HepG2 (cell line): ENCODE data around the gene MRFAP1. TPM values are rescaled to one million over a fixed set of nuclear protein-coding genes. Genes with fewer than 3 reads are reported as not detected.
A peak's percentile ranks its signal among the peaks of the same experiment; 100 is the strongest.

ENCODE experiments used
- CBX1 ChIP-seq: IDR thresholded peaks from one replicate; pipeline ENCODE4 v1.6.1; 2016; ENCODE audit warnings: antibody characterized with exemption, low read depth
- DNMT1 ChIP-seq: sonication (generic); formaldehyde crosslinking; IDR thresholded peaks from 2 replicates; pipeline ENCODE4 v1.5.1; 2020; ENCODE audit warnings: mild to moderate bottlenecking, missing genetic modification reagents
- FOXA1 ChIP-seq, 2 experiments: fragments of 450-650 bp in 1 of 2; sonication (generic) in 1 of 2; formaldehyde crosslinking in 1 of 2; IDR thresholded peaks; 2 replicates each; pipeline versions ENCODE4 v1.4.0 to v1.6.1; 2016 to 2020; ENCODE audit warnings: missing genetic modification reagents in 1 of 2
- FOXK2 ChIP-seq: fragments of 450-650 bp; IDR thresholded peaks from 2 replicates; pipeline ENCODE4 v1.6.1; 2016
- FOXP1 ChIP-seq, 2 experiments: fragments of 450-650 bp in 1 of 2; IDR thresholded peaks; 2 replicates each; pipeline ENCODE4 v1.6.1; 2017 to 2018; ENCODE audit warnings: antibody characterized with exemption in 1 of 2
- GABPA ChIP-seq, 2 experiments: IDR thresholded peaks; 2 replicates each; pipeline ENCODE4 v1.6.1; 2011 to 2016; ENCODE audit warnings: low read depth in 2 of 2, low read length in 1 of 2, missing biosample characterization in 1 of 2, missing genetic modification characterization in 1 of 2
- KMT2B ChIP-seq: IDR thresholded peaks from 2 replicates; pipeline ENCODE4 v1.6.1; 2016; ENCODE audit warnings: missing genetic modification reagents, missing compliant biosample characterization
- NCOA1 ChIP-seq: sonication (generic); formaldehyde crosslinking; IDR thresholded peaks from 2 replicates; pipeline ENCODE4 v1.9.0; 2021; ENCODE audit warnings: missing genetic modification reagents
- NPAS2 ChIP-seq: sonication (generic); formaldehyde crosslinking; IDR thresholded peaks from 2 replicates; pipeline ENCODE4 v1.8.0; 2022; ENCODE audit warnings: mild to moderate bottlenecking, missing genetic modification reagents, borderline replicate concordance
- NR1H2 ChIP-seq: sonication (generic); formaldehyde crosslinking; IDR thresholded peaks from 2 replicates; pipeline ENCODE4 v1.8.1; 2022; ENCODE audit warnings: low read depth, missing genetic modification reagents, borderline replicate concordance
- NR2C2 ChIP-seq: sonication (generic); formaldehyde crosslinking; IDR thresholded peaks from 2 replicates; pipeline ENCODE4 v1.4.0; 2020; ENCODE audit warnings: missing genetic modification reagents, mild to moderate bottlenecking, moderate library complexity, borderline replicate concordance
- PHF20 ChIP-seq: sonication (generic); formaldehyde crosslinking; IDR thresholded peaks from 2 replicates; pipeline ENCODE4 v1.5.0; 2020; ENCODE audit warnings: mild to moderate bottlenecking, missing genetic modification reagents
- RARG ChIP-seq: sonication (generic); formaldehyde crosslinking; IDR thresholded peaks from 2 replicates; pipeline ENCODE4 v1.4.0; 2020; ENCODE audit warnings: low read depth, mild to moderate bottlenecking, missing genetic modification reagents
- TBX3 ChIP-seq: fragments of 450-650 bp; IDR thresholded peaks from 2 replicates; pipeline ENCODE4 v1.6.1; 2017; ENCODE audit warnings: antibody characterized with exemption, mild to moderate bottlenecking, inconsistent platforms, borderline replicate concordance
- ZEB1 ChIP-seq: IDR thresholded peaks from 2 replicates; pipeline ENCODE4 v1.6.1; 2012; ENCODE audit warnings: mild to moderate bottlenecking, low read depth, inconsistent platforms; ENCODE audit not compliant: insufficient replicate concordance
- ZNF234 ChIP-seq: sonication (generic); formaldehyde crosslinking; conservative IDR thresholded peaks from 2 replicates; pipeline ENCODE4 v1.5.1; 2020; ENCODE audit warnings: mild to moderate bottlenecking, missing genetic modification reagents
- ZNF766 ChIP-seq: sonication (generic); formaldehyde crosslinking; IDR thresholded peaks from 2 replicates; pipeline ENCODE4 v1.5.0; 2020; ENCODE audit warnings: missing genetic modification reagents, borderline replicate concordance
- ZNF841 ChIP-seq: sonication (generic); formaldehyde crosslinking; IDR thresholded peaks from 2 replicates; pipeline ENCODE4 v1.8.1; 2023; ENCODE audit warnings: missing genetic modification reagents, borderline replicate concordance
- ZNF878 ChIP-seq: sonication (generic); formaldehyde crosslinking; IDR thresholded peaks from 2 replicates; pipeline ENCODE4 v1.8.1; 2023; ENCODE audit warnings: mild to moderate bottlenecking, missing genetic modification reagents, moderate library complexity
- polyA plus RNA-seq, 8 experiments: library from polyadenylated mRNA; depleted of rRNA in 3 of 8; stranded (reverse) in 7 of 8; unstranded in 1 of 8; fragments of >200 nt; fragmentation: Illumina TruSeq in 4 of 8; extraction: Trizol in 4 of 8; gene quantifications; 2 replicates each; pipeline versions ENCODE4 v1.2.1 to v1.2.3, GENCODE V29; 2011 to 2016; ENCODE audit warnings: low read depth in 4 of 8, missing spikeins in 1 of 8, mixed read lengths in 1 of 8; ENCODE audit not compliant: insufficient read depth in 1 of 8
- total RNA-seq, 5 experiments: library from RNA; depleted of rRNA; stranded (reverse); fragments of >200 nt; fragmentation: Illumina TruSeq; extraction: Trizol; gene quantifications; 2 replicates each; pipeline ENCODE4 v1.2.3, GENCODE V29; 2016; ENCODE audit warnings: low read depth in 1 of 5
- TF ChIP-seq, protein P1 (sequence below): IDR thresholded peaks from 2 replicates; pipeline ENCODE4 v1.6.1; 2012; ENCODE audit warnings: low read length, improper control_type of control experiment
- TF ChIP-seq, protein P2 (sequence below): IDR thresholded peaks from 2 replicates; pipeline ENCODE4 v1.6.1; 2016; ENCODE audit warnings: low read depth, borderline replicate concordance
- TF ChIP-seq, protein P3 (sequence below): sonication (generic); formaldehyde crosslinking; IDR thresholded peaks from 2 replicates; pipeline ENCODE4 v1.8.0; 2022; ENCODE audit warnings: missing genetic modification reagents, low read depth, mild to moderate bottlenecking, borderline replicate concordance
- TF ChIP-seq, protein P4 (sequence below): sonication (generic); formaldehyde crosslinking; IDR thresholded peaks from 2 replicates; pipeline ENCODE4 v1.4.0; 2020; ENCODE audit warnings: missing genetic modification reagents
- TF ChIP-seq, protein P5 (sequence below): IDR thresholded peaks from 2 replicates; pipeline ENCODE4 v1.6.1; 2012; ENCODE audit warnings: low read depth, low read length, improper control_type of control experiment

Gene MRFAP1
- total and polyA plus RNA-seq, 2 of the 13 experiments (the other 11 are each of a cell fraction or from before 2014, with no cell fraction given): 112 to 158 TPM

DNA sequence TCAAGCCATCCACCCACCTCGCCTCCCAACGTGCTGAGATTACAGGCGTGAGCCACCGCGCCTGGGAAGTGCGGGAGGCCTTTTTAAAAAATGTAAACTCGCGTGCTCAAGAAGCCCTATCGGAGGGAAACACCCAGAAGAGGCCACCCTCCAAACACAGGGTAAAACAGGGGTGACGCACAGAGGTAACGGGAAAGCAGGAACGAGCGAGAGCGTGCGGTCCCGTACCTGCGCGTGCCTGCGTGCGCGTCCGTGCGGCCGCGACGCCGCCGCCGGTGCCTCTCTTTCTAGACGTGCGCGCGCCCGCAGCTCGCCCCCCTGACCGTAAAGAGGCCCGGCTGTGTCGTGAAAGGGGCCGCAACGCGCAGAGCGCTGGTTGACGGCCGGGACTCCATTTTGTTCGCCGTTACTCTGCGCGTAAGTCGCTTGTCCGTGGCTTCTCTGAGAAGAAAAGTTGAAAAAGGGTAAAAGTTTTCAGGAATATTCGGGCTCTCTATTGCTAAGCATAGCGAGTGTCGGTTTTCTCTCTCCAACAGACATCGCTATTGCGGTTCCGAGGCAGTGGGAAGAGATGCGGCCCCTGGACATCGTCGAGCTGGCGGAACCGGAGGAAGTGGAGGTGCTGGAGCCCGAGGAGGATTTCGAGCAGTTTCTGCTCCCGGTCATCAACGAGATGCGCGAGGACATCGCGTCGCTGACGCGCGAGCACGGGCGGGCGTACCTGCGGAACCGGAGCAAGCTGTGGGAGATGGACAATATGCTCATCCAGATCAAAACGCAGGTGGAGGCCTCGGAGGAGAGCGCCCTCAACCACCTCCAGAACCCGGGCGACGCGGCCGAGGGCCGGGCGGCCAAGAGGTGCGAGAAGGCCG is at the start of gene MRFAP1 (continued):
- peak; percentile 22; the same call in 1 of the 2 replicates for TF ChIP-seq ZNF766
- peak; percentile 58; the same call in 1 of the 2 replicates for TF ChIP-seq RARG (CRISPR knock-in tag)
- TF ChIP-seq NCOA1: peak; percentile 67
- TF ChIP-seq ZEB1: no peak
- TF ChIP-seq PHF20 (CRISPR knock-in tag): peak; percentile 87
- TF ChIP-seq FOXP1 (IDR thresholded peaks at IDR 0.05): no peak
- TF ChIP-seq FOXP1 (CRISPR knock-in tag; IDR thresholded peaks at IDR 0.05): peak; percentile 6; the same call in 1 of the 2 replicates
- no peak for TF ChIP-seq GABPA (IDR thresholded peaks at IDR 0.05; ENCODE audit: low read depth, low read length)
- no peak for TF ChIP-seq GABPA (CRISPR knock-in tag; IDR thresholded peaks at IDR 0.05; ENCODE audit: low read depth)
- TF ChIP-seq, protein P1, sequence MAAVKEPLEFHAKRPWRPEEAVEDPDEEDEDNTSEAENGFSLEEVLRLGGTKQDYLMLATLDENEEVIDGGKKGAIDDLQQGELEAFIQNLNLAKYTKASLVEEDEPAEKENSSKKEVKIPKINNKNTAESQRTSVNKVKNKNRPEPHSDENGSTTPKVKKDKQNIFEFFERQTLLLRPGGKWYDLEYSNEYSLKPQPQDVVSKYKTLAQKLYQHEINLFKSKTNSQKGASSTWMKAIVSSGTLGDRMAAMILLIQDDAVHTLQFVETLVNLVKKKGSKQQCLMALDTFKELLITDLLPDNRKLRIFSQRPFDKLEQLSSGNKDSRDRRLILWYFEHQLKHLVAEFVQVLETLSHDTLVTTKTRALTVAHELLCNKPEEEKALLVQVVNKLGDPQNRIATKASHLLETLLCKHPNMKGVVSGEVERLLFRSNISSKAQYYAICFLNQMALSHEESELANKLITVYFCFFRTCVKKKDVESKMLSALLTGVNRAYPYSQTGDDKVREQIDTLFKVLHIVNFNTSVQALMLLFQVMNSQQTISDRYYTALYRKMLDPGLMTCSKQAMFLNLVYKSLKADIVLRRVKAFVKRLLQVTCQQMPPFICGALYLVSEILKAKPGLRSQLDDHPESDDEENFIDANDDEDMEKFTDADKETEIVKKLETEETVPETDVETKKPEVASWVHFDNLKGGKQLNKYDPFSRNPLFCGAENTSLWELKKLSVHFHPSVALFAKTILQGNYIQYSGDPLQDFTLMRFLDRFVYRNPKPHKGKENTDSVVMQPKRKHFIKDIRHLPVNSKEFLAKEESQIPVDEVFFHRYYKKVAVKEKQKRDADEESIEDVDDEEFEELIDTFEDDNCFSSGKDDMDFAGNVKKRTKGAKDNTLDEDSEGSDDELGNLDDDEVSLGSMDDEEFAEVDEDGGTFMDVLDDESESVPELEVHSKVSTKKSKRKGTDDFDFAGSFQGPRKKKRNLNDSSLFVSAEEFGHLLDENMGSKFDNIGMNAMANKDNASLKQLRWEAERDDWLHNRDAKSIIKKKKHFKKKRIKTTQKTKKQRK: no peak
- peak; percentile 96 for TF ChIP-seq KMT2B (CRISPR knock-in tag)
- TF ChIP-seq NPAS2 (CRISPR knock-in tag): no peak
- no peak for TF ChIP-seq NR1H2 (CRISPR knock-in tag)
- TF ChIP-seq NR2C2 (CRISPR knock-in tag): peak; percentile 61
- TF ChIP-seq FOXK2: no peak
- TF ChIP-seq, protein P2, sequence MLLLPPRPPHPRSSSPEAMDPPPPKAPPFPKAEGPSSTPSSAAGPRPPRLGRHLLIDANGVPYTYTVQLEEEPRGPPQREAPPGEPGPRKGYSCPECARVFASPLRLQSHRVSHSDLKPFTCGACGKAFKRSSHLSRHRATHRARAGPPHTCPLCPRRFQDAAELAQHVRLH: peak; percentile 56; the same call in 1 of the 2 replicates
- TF ChIP-seq TBX3: no peak
- TF ChIP-seq, protein P3, sequence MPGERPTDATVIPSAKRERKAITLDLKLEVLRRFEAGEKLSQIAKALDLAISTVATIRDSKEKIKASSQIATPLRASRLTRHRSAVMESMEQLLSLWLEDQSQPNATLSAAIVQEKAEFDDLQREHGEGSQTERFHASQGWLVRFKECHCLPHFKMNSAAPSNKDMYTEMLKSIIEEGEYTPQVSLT (CRISPR knock-in tag): no peak
- TF ChIP-seq, protein P4, sequence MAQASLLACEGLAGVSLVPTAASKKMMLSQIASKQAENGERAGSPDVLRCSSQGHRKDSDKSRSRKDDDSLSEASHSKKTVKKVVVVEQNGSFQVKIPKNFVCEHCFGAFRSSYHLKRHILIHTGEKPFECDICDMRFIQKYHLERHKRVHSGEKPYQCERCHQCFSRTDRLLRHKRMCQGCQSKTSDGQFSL (CRISPR knock-in tag): no peak
- TF ChIP-seq CBX1: no peak
- TF ChIP-seq FOXA1 (IDR thresholded peaks at IDR 0.05): no peak
- 0 out of 2 replicates have a peak, but pooled peaks have one; percentile 3 for TF ChIP-seq FOXA1 (CRISPR knock-in tag; IDR thresholded peaks at IDR 0.05)
- TF ChIP-seq ZNF841: no peak
- TF ChIP-seq DNMT1 (CRISPR knock-in tag): no peak
- peak; percentile 98 for TF ChIP-seq ZNF878 (CRISPR knock-in tag)
- no peak for TF ChIP-seq ZNF234 (CRISPR knock-in tag)
- TF ChIP-seq, protein P5, sequence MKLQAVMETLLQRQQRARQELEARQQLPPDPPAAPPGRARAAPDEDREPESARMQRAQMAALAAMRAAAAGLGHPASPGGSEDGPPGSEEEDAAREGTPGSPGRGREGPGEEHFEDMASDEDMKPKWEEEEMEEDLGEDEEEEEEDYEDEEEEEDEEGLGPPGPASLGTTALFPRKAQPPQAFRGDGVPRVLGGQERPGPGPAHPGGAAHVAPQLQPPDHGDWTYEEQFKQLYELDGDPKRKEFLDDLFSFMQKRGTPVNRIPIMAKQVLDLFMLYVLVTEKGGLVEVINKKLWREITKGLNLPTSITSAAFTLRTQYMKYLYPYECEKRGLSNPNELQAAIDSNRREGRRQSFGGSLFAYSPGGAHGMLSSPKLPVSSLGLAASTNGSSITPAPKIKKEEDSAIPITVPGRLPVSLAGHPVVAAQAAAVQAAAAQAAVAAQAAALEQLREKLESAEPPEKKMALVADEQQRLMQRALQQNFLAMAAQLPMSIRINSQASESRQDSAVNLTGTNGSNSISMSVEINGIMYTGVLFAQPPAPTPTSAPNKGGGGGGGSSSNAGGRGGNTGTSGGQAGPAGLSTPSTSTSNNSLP: no peak
